Regular cardiac myocyte (primary cell): ENCODE results near the gene MFNG. TPM values are rescaled to one million over a fixed set of nuclear protein-coding genes. Genes with fewer than 3 reads are reported as not detected.

Experiments
- total RNA-seq: library from RNA; depleted of rRNA; stranded (reverse); fragments of >200 nt; gene quantifications from 2 replicates; pipeline ENCODE4 v1.2.3, GENCODE V29; 2014

Gene MFNG, protein sequence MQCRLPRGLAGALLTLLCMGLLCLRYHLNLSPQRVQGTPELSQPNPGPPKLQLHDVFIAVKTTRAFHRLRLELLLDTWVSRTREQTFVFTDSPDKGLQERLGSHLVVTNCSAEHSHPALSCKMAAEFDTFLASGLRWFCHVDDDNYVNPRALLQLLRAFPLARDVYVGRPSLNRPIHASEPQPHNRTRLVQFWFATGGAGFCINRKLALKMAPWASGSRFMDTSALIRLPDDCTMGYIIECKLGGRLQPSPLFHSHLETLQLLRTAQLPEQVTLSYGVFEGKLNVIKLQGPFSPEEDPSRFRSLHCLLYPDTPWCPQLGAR
- 0.28 and 0.58 TPM in 2 replicates for total RNA-seq

DNA sequence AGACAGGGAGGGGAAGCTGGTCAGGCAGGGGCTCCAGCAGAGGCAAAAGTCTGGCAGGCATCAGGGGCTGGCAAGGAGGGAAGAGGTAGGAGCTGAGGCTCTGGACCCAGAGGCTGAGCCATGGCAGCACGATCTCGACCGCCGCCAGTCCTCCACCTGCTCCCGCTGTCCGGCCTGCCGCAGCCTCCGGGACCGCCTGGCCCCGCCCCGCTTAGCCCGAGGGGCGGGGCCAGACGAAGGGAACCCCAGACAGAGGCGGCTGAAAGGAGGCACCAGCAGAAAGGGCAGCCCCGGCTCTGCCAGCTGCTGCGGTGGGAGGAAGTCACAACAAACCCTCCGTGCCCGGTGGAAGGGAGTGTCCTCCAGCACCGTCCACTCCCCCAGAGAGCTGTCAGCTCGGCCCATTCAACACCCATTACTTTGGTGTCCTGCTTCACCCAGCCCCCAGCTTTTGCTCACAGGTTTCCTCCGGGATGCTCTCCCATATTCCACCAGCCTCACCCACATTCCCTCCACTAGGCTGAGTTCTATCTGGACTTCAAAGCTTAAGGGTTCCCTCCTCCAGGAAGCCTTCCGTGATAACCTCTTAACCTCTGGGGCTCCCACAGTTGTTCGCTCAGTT lies at the start of gene MFNG:
TSS of gene MFNG (minus strand) at position 161 of the 622 bp plus-strand sequence. CDS start 207 bp downstream, outside the sequence.

DNA sequence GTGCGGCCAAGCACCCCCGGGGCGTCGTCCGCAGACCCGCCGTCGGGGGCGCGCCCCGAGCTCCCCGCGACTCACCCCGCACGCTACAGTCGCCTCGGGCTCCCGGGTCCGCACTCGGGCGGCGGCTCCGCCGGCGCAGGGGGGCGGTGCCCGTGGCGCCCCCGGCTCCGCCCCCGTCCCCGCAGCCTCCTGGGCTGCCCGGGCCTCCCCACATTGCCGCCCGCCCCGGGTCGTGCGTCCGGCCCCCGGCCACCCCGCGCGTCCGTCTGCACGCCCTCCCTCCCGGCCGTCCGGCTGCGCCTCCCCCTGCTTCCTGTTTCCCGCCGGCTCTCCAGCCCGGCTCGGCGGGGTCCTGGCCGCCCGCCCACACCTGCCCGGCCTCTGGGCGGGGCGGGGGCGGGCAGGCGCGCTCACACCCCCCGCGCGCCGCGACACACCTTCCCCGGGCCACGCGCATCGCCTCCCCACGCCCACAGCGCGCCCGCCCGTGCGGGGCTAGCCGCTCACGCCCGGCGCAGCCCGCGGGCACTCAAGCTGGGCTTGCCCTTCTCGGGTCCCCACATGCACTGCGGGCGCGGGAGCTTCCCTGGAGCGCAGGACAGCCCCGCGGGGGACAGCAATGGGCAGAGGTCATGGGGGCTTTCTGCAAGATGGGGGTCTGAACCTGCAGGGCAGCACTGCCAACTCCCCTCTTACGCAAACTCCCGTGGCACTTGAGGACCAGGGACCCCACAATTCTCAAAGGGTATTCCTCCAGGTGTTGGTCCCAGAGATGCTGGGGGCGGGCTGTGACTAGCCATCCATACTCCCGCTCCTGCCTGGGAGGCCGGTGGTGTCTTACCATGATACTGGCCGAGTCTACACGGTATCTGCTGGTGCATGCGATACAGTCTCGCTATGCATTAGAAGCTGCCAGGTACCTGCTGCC lies 33.3 kb upstream of the MFNG start, which contains the start of gene CARD10:
TSS of gene CARD10 (minus strand) at position 148 of the 928 bp plus-strand sequence. CDS start 215 bp downstream, outside the sequence.

DNA sequence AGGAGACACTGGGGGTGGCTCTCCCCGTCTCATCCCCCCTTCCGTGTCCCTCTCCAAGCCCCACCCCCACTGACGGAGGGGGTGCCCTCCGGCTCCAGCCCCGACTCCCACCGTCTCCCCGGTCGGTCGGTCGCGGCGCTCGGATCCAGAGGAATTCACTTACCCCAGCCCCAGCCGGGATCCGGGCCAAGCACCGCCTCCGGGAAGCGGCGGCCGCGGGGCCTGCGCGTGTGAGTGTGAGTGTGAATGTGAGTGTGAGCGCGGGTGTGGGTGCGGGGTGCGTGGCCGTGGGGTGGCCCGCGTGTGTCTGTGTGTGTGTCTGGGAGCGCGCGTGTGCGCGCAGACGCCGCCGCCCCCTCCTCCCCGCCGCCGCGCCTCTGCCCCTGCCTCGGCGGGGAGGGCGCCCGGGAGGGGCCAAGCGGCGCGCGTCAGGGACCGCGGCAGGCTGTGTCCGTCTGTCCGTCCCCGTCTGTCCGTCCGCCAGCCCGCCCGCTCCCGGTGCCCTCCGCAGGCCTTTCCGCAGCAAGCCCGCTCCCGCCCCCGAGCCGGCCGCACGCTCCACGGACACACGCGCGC lies 59.0 kb downstream of the MFNG start, which contains the start of gene ELFN2:
TSS of gene ELFN2 (minus strand) at position 345 of the 576 bp plus-strand sequence. CDS start 51,945 bp downstream, outside the sequence.

Other genes with a start within 250 kb of the MFNG start
- 10.7 and 13.0 TPM in 2 replicates for gene RAC2, start 242.1 kb downstream of the MFNG start, total RNA-seq
- under 0.01 and 0.28 TPM in 2 replicates for gene CYTH4, start 203.9 kb downstream of the MFNG start, total RNA-seq
- under 0.01 TPM in 1 of 2 replicates, not detected in the other for gene ELFN2, start 58.9 kb downstream of the MFNG start, total RNA-seq
- 2.8 and 3.6 TPM in 2 replicates for gene CARD10, start 33.0 kb upstream of the MFNG start, total RNA-seq
- gene CDC42EP1, start 74.1 kb upstream of the MFNG start, total RNA-seq: 9.6 and 9.8 TPM in 2 replicates
- gene LGALS2, start 93.7 kb upstream of the MFNG start, total RNA-seq: not detected in 2 replicates
- 38.6 and 46.0 TPM in 2 replicates for gene GGA1, start 122.5 kb upstream of the MFNG start, total RNA-seq
- 7.9 and 11.3 TPM in 2 replicates for gene SH3BP1, start 153.3 kb upstream of the MFNG start, total RNA-seq
- gene PDXP, start 172.3 kb upstream of the MFNG start, total RNA-seq: 14.4 and 21.7 TPM in 2 replicates
- gene LGALS1, start 189.3 kb upstream of the MFNG start, total RNA-seq: 4,598 and 6,022 TPM in 2 replicates
- 8.7 and 33.9 TPM in 2 replicates for gene NOL12, start 200.0 kb upstream of the MFNG start, total RNA-seq
- gene TRIOBP, start 210.7 kb upstream of the MFNG start, total RNA-seq: 114 and 155 TPM in 2 replicates